ENCODE data around the gene PSPN. TPM values are rescaled to one million over a fixed set of nuclear protein-coding genes. Genes with fewer than 3 reads are reported as not detected.

Gene PSPN, protein sequence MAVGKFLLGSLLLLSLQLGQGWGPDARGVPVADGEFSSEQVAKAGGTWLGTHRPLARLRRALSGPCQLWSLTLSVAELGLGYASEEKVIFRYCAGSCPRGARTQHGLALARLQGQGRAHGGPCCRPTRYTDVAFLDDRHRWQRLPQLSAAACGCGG
- 3.0 and 3.3 TPM in 2 replicates for total RNA-seq
- total RNA-seq (2013) = 0.79 TPM
- polyA plus RNA-seq = 0.30 and 1.1 TPM in 2 replicates
- 1.5 and 4.9 TPM in 2 replicates for polyA minus RNA-seq

DNA sequence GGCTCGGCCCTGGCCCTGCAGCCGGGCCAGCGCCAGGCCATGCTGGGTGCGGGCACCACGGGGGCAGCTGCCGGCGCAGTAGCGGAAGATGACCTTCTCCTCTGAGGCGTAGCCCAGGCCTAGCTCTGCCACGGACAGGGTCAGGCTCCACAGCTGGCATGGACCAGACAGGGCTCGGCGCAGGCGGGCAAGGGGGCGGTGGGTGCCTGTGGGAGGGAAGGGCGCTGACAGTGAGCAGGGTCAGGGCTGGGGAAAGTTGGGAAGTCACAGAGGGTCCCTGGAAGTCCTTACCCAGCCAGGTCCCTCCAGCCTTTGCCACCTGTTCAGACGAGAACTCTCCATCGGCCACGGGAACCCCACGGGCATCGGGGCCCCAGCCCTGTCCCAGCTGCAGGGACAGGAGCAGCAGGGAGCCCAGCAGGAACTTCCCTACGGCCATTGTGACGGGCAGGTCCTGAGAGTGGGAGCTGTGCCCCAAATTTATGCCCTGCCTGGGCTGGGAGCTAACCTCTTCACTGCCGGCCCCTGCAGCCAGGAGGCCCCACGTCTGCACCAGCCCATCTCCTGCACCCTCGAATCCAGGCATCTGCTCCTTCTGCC, at the start of gene PSPN:
Gene PSPN (minus strand): TSS at position 523 of the 600 bp plus-strand sequence. CDS start 84 bp downstream, at position 439.
- ChIA-PET CTCF (no interaction called here), POLR2A (interaction anchor here (0.6 kb wide), 1 partner anchor 545 kb away, joined by 3 read pairs; no protein-coding TSS in a partner anchor)
- Histone ChIP-seq H3K27me3 (replicated peaks in 1 of 4; ENCODE audit: control extremely low read depth in 1 of 4, control insufficient read depth in 3 of 4, insufficient read depth in 4 of 4, low read length in 3 of 4) (no peaks in the 10 kb centered on the region), H3K9ac (ENCODE audit: low read length) (no peak within 1 kb of the TSS), H3K79me2 (ENCODE audit: control insufficient read depth, insufficient read depth, low read length) (no peaks in the 10 kb centered on the region), H3K4me3 (ENCODE audit: control extremely low read depth in 1 of 5, extremely low read depth in 1 of 5, insufficient read depth in 1 of 5, low read depth in 2 of 5, low read length in 4 of 5) (no peak within 1 kb of the TSS), H3K27ac (ENCODE audit: low read length in 2 of 2) (no peak within 1 kb of the TSS), H3K9me3 (ENCODE audit: control extremely low read depth in 1 of 3, control insufficient read depth in 2 of 3, insufficient read depth in 1 of 3, low read length in 2 of 3) (peaks cover 0 to 10% (median 0%) of the 10 kb centered on the region in 3 donors), H3K4me2 (replicated peaks; ENCODE audit: low read depth, low read length, poor library complexity, severe bottlenecking) (no peak within 1 kb of the TSS), H3K36me3 (replicated peaks in 1 of 2; ENCODE audit: control extremely low read depth in 1 of 2, control insufficient read depth in 1 of 2, extremely low read depth in 1 of 2, insufficient read depth in 2 of 2, low read length in 1 of 2) (peaks cover 0 to 15% of the 10 kb centered on the region in 2 experiments), H3K4me1 (ENCODE audit: control insufficient read depth in 2 of 2, insufficient read depth in 2 of 2, low read length in 2 of 2) (peaks cover 9 to 12% of the 10 kb centered on the region in 2 donors), H2AFZ (ENCODE audit: insufficient read depth, low read depth, low read length, poor library complexity, severe bottlenecking) (no peak within 1 kb of the TSS), H4K20me1 (ENCODE audit: control insufficient read depth, insufficient read depth, low read length, poor library complexity, severe bottlenecking) (no peaks in the 10 kb centered on the region)
- 97% methylated on average over 22 of the region's 25 CpGs for WGBS (ENCODE audit: insufficient coverage)
- H3K27me3 Mint-ChIP-seq = no peaks in the 10 kb centered on the region
- intact Hi-C loops (cut with micrococcal nuclease) = no loop called here
- DNase-seq (no peak), ATAC-seq (ENCODE audit: low read depth) (no peak)
- H3K27ac Mint-ChIP-seq = no peak within 1 kb of the TSS
- no peak for TF ChIP-seq EZH2 (IDR thresholded peaks at IDR 0.05; ENCODE audit: borderline replicate concordance, insufficient read depth, low read depth, low read length, poor library complexity, severe bottlenecking)
- TF ChIP-seq, protein P1, sequence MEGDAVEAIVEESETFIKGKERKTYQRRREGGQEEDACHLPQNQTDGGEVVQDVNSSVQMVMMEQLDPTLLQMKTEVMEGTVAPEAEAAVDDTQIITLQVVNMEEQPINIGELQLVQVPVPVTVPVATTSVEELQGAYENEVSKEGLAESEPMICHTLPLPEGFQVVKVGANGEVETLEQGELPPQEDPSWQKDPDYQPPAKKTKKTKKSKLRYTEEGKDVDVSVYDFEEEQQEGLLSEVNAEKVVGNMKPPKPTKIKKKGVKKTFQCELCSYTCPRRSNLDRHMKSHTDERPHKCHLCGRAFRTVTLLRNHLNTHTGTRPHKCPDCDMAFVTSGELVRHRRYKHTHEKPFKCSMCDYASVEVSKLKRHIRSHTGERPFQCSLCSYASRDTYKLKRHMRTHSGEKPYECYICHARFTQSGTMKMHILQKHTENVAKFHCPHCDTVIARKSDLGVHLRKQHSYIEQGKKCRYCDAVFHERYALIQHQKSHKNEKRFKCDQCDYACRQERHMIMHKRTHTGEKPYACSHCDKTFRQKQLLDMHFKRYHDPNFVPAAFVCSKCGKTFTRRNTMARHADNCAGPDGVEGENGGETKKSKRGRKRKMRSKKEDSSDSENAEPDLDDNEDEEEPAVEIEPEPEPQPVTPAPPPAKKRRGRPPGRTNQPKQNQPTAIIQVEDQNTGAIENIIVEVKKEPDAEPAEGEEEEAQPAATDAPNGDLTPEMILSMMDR (IDR thresholded peaks at IDR 0.05) = no peak
- no peak within 1 kb of the TSS for H3K4me3 Mint-ChIP-seq
- peaks cover 3% of the 10 kb centered on the region for H3K9me3 Mint-ChIP-seq (ENCODE audit: insufficient read depth)
- peaks cover 11% of the 10 kb centered on the region for H3K4me1 Mint-ChIP-seq

Measured in B cell (primary cell).